Measurements from ENCODE around the gene RASGRF2.

GRCh38 chr5:81014348-81014747 is 54.2 kb downstream of the RASGRF2 start:
- TF ChIP-seq, protein P1, sequence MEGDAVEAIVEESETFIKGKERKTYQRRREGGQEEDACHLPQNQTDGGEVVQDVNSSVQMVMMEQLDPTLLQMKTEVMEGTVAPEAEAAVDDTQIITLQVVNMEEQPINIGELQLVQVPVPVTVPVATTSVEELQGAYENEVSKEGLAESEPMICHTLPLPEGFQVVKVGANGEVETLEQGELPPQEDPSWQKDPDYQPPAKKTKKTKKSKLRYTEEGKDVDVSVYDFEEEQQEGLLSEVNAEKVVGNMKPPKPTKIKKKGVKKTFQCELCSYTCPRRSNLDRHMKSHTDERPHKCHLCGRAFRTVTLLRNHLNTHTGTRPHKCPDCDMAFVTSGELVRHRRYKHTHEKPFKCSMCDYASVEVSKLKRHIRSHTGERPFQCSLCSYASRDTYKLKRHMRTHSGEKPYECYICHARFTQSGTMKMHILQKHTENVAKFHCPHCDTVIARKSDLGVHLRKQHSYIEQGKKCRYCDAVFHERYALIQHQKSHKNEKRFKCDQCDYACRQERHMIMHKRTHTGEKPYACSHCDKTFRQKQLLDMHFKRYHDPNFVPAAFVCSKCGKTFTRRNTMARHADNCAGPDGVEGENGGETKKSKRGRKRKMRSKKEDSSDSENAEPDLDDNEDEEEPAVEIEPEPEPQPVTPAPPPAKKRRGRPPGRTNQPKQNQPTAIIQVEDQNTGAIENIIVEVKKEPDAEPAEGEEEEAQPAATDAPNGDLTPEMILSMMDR (IDR thresholded peaks at IDR 0.05), result no peak
- no peak for TF ChIP-seq ZFX (IDR thresholded peaks at IDR 0.05; ENCODE audit: borderline replicate concordance)
